Fibroblast of skin of back (primary cell): ENCODE results near the gene ZNF410.

Experiments used
- DNase-seq: peaks from one replicate; pipeline ENCODE4 v3.0.0-alpha.2; 2013

Gene ZNF410

DNA sequence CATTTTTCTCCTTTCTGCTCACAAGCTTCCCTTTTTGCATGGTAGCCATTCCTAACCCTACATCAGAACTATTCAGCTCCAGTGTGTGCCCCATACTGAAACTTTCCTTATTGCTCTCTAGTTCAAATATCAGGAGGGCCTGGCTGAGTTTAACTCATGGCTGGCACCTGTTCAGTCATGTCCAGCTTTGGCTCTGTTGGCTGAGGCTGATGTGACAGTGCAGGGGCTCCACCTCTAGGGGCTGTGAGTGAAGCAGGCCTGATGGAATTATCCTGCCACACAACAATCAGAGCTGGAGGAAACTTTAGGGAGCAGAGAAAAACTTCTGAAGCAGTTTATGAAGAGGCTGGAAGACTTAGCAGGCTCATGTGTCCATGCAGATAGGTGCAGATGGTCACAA, 71.9 kb downstream of the ZNF410 start:
- DNase-seq, result no peak

DNA sequence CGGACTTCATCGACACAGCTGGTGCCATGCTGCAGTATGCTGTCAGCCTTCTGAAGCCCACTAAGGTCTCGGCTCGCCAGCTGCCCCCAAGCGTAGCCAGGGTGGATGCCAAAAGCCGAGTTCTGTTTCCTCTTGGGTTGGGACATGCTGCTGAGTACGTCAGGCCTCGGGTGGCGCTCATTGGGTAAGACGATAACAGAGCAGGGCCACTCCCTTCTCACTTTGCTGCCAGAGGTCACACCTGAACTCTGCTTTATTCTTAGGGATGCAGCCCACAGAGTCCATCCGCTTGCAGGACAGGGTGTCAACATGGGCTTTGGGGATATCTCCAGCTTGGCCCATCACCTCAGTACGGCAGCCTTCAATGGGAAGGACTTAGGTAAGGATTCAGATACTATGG, 74.5 kb downstream of the ZNF410 start:
- DNase-seq, result no peak

DNA sequence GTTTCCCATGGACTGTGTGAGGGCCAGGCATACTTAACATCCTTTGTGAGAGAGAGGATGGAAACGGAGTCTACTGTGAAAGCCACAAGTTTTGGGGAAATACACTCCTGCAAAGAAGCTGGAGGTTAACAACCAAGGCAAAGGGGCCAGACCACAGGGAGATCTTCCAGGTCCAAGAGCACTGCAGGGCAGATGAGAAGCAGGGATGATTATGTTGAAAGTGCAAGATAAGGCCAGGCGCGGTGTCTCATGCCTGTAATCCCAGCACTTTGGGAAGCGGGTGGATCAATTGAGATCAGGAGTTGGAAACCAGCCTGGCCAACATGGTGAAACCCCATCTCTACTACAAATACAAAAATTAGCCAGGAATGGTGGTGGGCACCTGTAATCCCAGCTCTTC, 78.6 kb downstream of the ZNF410 start:
- no peak for DNase-seq

DNA sequence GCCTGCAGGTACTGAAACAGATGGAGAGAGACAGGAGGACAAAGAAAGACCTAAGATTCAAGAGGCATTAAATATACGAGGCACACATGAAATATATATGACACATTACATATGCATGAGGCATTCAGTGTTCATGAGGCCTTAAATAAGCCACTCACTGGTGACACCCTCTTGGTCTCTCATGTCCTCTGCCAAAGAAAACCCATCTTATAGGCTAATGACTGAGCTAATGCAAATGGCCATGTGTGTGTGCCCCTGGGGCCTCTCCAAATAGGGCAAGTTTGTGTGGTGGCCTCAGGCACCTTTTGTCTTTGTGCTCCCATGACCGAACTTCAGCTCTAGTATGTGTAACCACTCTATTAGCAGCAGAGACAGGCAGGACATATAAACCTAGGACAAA, 82.2 kb downstream of the ZNF410 start:
- DNase-seq, result no peak

DNA sequence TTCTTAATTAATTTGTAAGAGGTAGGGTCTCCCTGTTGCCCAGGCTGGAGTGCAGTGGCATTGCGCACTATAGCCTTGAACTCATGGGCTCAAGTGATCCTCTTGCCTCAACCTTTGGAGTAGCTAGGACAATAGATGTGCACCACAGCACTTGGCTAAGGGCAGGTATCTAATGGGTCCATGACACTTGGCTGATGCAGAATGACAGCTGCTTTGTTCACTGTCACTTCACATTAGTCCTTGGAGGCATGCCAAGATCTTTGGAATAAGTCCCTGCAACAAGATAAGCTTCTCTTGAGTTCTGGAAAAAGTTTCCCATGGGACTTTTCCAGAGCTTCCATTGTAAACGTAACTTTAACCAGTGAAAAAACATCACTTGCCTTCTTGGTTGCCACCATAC, 86.8 kb downstream of the ZNF410 start:
- DNase-seq, result no peak

DNA sequence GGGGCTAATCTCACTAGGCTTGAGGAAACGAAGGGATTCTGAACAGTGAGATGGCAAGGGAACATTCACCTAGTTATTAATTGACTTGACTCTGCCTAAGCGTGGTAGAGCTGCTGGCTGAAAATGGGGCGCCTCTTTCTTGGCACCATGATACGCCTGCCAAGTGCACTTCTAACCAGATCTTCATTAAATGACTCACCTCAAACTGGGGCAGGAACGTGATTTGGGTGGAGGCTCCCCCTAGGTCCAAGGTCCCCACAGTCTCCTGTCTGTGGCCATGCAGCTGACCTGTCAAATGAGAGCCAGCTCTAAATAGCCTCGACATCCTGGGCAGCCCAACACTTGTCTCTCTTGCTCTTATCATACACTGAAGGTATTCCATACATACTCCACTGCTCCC, 89.5 kb downstream of the ZNF410 start:
- no peak for DNase-seq

DNA sequence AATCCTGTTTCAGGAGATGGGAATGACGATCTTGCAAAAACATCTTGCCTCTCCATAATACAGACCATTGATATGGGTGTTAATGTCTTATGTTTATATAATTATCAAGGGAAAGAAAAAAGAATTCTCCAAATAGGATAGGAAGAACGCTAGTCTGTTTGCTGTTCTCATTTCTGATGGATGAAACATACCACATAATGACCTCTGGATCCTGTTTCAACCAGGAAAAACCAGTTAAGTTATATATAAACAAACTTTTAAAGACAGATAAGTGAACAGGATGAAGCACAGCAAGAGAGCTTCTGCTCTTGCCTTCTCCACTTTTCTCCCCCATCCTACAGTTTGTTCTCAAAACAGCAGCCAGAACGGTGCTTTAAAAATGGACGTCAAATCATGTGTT, 91.2 kb downstream of the ZNF410 start:
- no peak for DNase-seq
